T-helper 1 cell treated with Interleukin-12 subunit alpha and Interleukin-12 subunit beta and Interleukin-4 antibody, amounts not matched to agents 30 μg/mL and 1 μg/mL, for 36 hours (primary cell): ENCODE data around the gene NTM.
"Not testable (repeated sequence)": the region's sequence is repeated elsewhere in the genome, so short reads cannot be mapped to it uniquely, and the experiment has no call there.

Experiments used
- H3K27ac Mint-ChIP-seq: one replicate; pipeline ENCODE4 v1.8.0; 2021; ENCODE audit warnings: mild to moderate bottlenecking, mixed read lengths
- H3K27me3 Mint-ChIP-seq: one replicate; pipeline ENCODE4 v1.8.0; 2021; ENCODE audit warnings: low read depth, mixed read lengths
- H3K36me3 Mint-ChIP-seq: one replicate; pipeline ENCODE4 v1.8.0; 2021; ENCODE audit warnings: low read depth, mixed read lengths
- H3K4me1 Mint-ChIP-seq: one replicate; pipeline ENCODE4 v1.8.0; 2021; ENCODE audit warnings: low read depth, mixed read lengths
- H3K4me3 Mint-ChIP-seq: one replicate; pipeline ENCODE4 v1.8.0; 2021; ENCODE audit warnings: mild to moderate bottlenecking, moderate library complexity, mixed read lengths
- H3K9me3 Mint-ChIP-seq: one replicate; pipeline ENCODE4 v1.8.0; 2021; ENCODE audit warnings: mixed read lengths

The NTM gene

DNA sequence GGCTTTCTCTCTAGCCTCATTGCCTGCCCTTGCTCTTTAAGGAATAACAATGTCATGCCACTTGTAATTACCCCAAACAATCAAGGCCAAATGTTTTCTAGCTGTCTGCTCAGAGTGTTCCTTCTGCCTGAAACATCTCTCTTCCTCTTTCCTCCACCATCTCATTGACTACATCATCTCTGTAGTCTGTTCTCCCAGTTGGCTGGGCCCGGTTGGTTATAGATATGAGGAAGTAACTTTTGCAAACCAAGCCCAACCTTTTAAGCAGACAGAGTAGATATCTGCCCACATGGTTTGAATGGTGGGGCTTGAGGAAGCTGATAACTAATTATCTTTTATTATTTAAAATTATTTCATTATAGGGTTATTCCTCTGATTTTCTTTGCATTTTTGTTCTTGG lies 104.5 kb downstream of the NTM start:
- Mint-ChIP-seq H3K4me1 (no peaks in the 10 kb centered on the region), H3K27me3 (no peaks in the 10 kb centered on the region), H3K4me3 (no peak overlapping the region), H3K9me3 (no peaks in the 10 kb centered on the region), H3K36me3 (no peaks in the 10 kb centered on the region), H3K27ac (no peak overlapping the region)

DNA sequence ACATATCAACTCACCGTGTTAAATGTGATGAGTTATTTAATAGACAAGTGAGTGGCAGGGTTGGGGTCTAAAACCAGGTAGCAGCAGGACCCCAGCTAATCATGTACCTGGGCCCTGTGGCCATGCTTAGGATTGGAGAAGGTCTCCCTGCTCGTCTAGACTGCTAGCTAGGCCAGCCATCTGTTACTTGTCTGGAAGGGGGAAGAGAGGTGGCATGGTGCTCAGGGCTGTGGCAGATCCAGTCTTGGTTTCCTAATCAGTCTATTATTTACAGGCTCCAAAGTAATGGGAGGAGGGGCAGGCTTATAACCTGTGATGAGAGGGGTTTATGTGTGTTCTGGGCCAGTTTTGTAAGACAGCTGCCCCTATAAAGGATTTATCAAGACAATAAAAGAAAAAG lies 105.9 kb downstream of the NTM start:
- Mint-ChIP-seq H3K27ac (no peak overlapping the region), H3K4me3 (no peak overlapping the region), H3K27me3 (no peaks in the 10 kb centered on the region), H3K9me3 (no peaks in the 10 kb centered on the region), H3K4me1 (no peaks in the 10 kb centered on the region), H3K36me3 (no peaks in the 10 kb centered on the region)

DNA sequence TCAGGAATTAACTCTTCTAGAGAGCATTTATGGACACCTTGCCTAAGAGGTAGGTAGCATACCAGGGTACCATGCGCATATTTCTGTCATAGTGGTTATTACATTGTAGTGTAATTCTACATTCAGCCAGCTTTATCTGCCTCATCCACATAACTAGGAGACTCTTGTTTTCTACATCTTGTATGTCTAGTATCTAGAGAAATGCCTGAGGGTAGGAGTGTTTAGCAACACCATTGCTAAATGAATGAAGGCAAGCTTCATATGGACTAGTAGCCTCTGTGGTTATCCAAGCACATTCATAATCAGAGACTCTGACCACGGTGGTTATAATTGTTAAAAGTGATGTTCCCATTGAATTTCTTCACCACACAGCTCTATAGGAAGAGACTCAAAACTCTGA lies 107.9 kb downstream of the NTM start:
- Mint-ChIP-seq H3K4me1 (no peaks in the 10 kb centered on the region), H3K36me3 (no peaks in the 10 kb centered on the region), H3K4me3 (no peak overlapping the region), H3K27ac (no peak overlapping the region), H3K27me3 (no peaks in the 10 kb centered on the region), H3K9me3 (no peaks in the 10 kb centered on the region)

DNA sequence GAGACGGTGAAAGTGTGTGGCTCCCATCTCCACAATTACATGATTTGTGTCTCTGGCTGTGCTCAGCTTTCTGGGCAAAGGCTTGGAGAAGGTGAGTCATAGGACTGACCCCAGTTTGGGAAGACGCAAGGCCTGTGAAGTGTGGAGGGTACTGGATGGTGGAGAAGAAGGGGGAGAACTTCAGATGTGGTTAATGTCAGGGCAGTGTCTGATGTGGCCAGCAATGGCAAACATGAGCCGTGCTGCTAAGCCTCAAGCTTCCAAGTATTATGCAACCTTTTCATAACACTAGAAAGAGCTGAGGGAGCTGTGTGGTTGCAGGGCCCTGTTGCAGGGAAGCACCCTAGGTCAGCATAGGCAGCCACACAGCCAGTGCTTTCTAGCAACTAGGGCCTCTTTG lies 110.9 kb downstream of the NTM start:
- Mint-ChIP-seq H3K27me3 (no peaks in the 10 kb centered on the region), H3K27ac (no peak overlapping the region), H3K36me3 (no peaks in the 10 kb centered on the region), H3K4me1 (no peaks in the 10 kb centered on the region), H3K4me3 (no peak overlapping the region), H3K9me3 (no peaks in the 10 kb centered on the region)

- Mint-ChIP-seq H3K9me3 (no peaks in the 10 kb centered on the region), H3K4me1 (no peaks in the 10 kb centered on the region), H3K4me3 (no peak overlapping the region), H3K27me3 (no peaks in the 10 kb centered on the region), H3K36me3 (no peaks in the 10 kb centered on the region), H3K27ac (no peak overlapping the region)
These were observed 111.6 kb downstream of the NTM start for GRCh38 chr11:131481971-131482370.

DNA sequence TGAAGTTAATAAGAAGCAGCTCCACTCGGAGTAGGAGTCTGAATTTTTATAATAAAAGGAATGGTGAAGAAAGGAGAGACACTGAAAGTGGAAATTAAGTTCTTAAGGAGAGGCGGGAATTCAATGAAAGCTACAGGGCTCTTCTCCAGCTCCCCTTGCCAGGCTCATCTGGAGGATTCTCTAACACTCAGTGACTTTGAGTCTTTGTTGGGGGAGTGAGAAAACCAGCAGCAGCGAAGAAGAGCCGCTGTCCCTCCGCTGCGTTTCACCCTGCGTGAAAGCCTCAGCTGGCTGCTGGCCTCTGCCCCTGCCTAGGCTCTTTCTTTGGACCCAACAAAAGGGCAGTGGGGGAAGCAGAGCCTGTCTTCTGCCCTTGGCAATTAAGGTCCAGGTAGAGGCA lies 113.0 kb downstream of the NTM start:
- no peaks in the 10 kb centered on the region for H3K27me3 Mint-ChIP-seq
- H3K27ac Mint-ChIP-seq: no peak overlapping the region
- no peak overlapping the region for H3K4me3 Mint-ChIP-seq
- no peaks in the 10 kb centered on the region for H3K36me3 Mint-ChIP-seq
- H3K4me1 Mint-ChIP-seq: no peaks in the 10 kb centered on the region
- H3K9me3 Mint-ChIP-seq: no peaks in the 10 kb centered on the region

DNA sequence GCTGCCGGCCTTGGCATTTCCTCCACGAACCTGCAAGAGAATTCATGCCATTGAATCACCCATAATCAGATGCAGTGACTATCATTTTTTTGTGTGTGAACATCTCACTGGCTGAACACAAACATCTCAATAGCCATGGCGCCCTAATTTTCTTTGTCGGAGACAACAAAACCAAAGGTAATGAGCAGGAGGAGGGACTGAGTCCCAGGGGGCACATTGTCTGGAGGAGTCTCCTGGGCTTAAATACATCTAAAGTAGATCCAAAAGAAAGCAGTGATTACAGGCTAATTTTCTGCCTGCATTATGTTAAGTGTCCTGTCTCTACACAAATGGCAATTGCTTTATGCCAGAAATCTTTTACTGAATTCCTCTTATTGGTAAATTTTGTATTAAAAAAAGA lies 113.5 kb downstream of the NTM start:
- Mint-ChIP-seq H3K27me3 (no peaks in the 10 kb centered on the region), H3K9me3 (no peaks in the 10 kb centered on the region), H3K36me3 (no peaks in the 10 kb centered on the region), H3K4me1 (no peaks in the 10 kb centered on the region), H3K4me3 (no peak overlapping the region), H3K27ac (no peak overlapping the region)

- H3K9me3 Mint-ChIP-seq: no peaks in the 10 kb centered on the region
These were observed 115.7 kb downstream of the NTM start for GRCh38 chr11:131486100-131486499.

DNA sequence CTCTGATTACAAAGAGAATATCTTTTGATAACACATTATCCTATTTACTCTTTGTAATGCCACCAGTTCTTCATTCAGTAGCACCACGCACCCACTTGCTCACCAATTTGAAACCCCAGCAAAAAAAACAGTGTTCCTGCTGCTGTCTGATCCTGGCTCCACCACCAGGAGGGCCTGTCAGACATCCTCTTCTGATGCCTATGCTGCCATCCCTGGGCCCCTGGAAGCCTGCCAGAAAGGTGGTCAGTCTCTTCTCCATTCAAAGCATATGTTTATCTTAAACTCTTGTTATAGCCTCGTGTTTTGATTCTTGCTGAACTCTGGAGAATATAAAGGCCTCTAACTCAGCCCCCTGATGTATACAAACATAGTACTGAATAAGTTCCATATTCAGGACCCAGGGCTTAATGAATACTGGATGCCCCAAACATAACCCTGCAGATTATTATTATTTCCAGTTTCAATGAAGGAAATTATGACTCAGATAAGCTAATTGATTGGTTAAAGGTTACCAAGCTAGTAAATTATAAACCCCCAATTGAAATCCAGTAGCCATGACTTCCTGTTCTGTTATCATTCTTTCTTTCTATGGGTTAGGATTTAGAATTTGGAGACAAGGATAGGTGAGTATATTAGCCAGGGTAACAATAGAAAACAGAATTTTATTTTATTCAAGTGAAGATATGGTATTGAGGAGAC lies 116.7 kb downstream of the NTM start:
- Mint-ChIP-seq H3K36me3 (no peaks in the 10 kb centered on the region), H3K4me3 (no peak overlapping the region), H3K27ac (no peak overlapping the region), H3K9me3 (no peaks in the 10 kb centered on the region), H3K4me1 (no peaks in the 10 kb centered on the region), H3K27me3 (no peaks in the 10 kb centered on the region)

More at GRCh38 chr11:131486100-131486499, 115.7 kb downstream of the NTM start:
- H3K27ac Mint-ChIP-seq: no peak overlapping the region
- no peaks in the 10 kb centered on the region for H3K36me3 Mint-ChIP-seq
- no peaks in the 10 kb centered on the region for H3K4me1 Mint-ChIP-seq
- no peaks in the 10 kb centered on the region for H3K27me3 Mint-ChIP-seq
- H3K4me3 Mint-ChIP-seq: no peak overlapping the region

- Mint-ChIP-seq H3K9me3 (no peaks in the 10 kb centered on the region), H3K4me3 (no peak overlapping the region), H3K27me3 (no peaks in the 10 kb centered on the region), H3K36me3 (no peaks in the 10 kb centered on the region), H3K27ac (no peak overlapping the region), H3K4me1 (no peaks in the 10 kb centered on the region)
These were observed 117.8 kb downstream of the NTM start for GRCh38 chr11:131488238-131488637.

- H3K36me3 Mint-ChIP-seq: no peaks in the 10 kb centered on the region
- no peaks in the 10 kb centered on the region for H3K9me3 Mint-ChIP-seq
- H3K27me3 Mint-ChIP-seq: no peaks in the 10 kb centered on the region
- H3K4me1 Mint-ChIP-seq: no peaks in the 10 kb centered on the region
- no peak overlapping the region for H3K4me3 Mint-ChIP-seq
- H3K27ac Mint-ChIP-seq: no peak overlapping the region
These were observed 121.1 kb downstream of the NTM start for GRCh38 chr11:131491503-131491902.

DNA sequence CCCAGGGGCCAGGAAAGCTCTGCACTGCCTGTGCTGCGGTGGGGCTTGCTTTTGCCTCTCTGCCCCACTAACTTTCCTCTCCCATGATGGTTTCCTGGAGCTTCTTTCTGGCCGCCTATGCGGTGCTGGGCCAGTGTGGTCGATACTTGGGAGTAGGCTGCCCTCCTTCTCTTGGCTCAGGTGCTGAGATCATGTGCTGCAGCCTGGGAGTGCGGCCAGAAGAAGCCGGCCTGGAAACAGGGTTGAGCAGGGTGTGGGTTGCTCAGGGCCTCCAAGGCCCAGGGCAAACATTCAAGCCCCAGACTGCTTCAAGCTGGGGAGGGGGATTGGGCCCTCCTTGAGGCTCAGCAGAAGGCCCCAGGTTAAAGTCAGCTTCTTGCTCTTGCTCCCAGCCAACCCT lies 125.0 kb downstream of the NTM start:
- Mint-ChIP-seq H3K27ac (no peak overlapping the region), H3K27me3 (no peaks in the 10 kb centered on the region), H3K4me1 (no peaks in the 10 kb centered on the region), H3K9me3 (no peaks in the 10 kb centered on the region), H3K36me3 (no peaks in the 10 kb centered on the region), H3K4me3 (no peak overlapping the region)

GRCh38 chr11:131497686-131498085 lies 127.3 kb downstream of the NTM start:
- H3K27me3 Mint-ChIP-seq, H3K36me3 Mint-ChIP-seq, H3K9me3 Mint-ChIP-seq, H3K4me3 Mint-ChIP-seq, H3K4me1 Mint-ChIP-seq, H3K27ac Mint-ChIP-seq: not testable (repeated sequence)

DNA sequence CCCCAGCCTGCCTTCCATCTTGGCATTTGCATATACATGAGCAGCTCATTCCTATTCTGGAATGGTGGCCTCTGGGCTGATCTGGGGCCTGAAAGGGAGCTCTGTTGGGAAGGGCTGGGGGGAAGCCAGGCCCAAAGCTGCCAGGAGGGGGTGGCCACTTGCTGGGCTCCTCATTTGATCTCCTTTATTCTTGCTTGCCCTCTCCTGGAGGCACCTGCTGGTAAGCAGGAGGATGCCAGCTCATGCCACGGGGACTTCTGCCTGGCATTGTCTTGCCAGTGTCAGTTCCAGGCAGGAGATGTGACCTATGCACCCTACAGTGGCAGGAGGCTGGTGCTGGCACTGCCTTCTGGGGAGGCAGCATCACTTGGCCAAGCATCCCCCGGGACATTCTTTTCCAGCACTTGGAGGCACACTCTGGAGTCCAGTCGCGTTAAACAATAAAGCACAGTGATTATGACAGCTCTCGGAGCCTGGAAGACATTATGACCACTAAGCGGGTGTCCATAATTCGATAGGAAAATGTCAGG lies 128.3 kb downstream of the NTM start:
- no peaks in the 10 kb centered on the region for H3K9me3 Mint-ChIP-seq
- no peaks in the 10 kb centered on the region for H3K27me3 Mint-ChIP-seq
- no peak overlapping the region for H3K4me3 Mint-ChIP-seq
- no peaks in the 10 kb centered on the region for H3K4me1 Mint-ChIP-seq
- no peaks in the 10 kb centered on the region for H3K36me3 Mint-ChIP-seq
- H3K27ac Mint-ChIP-seq: no peak overlapping the region

DNA sequence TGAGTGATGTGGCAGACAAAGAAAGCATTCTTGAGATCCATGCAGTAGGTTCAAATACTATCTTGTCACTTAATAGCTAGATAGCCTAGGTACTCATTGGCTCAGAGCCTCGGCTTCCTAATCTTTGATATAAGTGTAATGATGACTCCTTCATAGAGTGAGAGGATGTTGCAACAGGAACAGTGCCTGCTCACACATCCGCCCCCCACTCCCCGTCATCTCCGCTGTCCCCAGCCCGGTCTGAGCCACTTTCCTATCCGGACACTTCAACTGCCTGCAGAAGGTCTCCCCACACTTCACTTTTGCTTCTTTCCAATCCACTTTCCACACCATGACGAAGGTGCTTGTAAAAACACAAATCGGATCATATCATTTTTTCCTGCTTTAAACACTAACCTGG lies 128.8 kb downstream of the NTM start:
- no peaks in the 10 kb centered on the region for H3K9me3 Mint-ChIP-seq
- H3K4me1 Mint-ChIP-seq: no peaks in the 10 kb centered on the region
- no peak overlapping the region for H3K27ac Mint-ChIP-seq
- no peaks in the 10 kb centered on the region for H3K27me3 Mint-ChIP-seq
- no peak overlapping the region for H3K4me3 Mint-ChIP-seq
- no peaks in the 10 kb centered on the region for H3K36me3 Mint-ChIP-seq

DNA sequence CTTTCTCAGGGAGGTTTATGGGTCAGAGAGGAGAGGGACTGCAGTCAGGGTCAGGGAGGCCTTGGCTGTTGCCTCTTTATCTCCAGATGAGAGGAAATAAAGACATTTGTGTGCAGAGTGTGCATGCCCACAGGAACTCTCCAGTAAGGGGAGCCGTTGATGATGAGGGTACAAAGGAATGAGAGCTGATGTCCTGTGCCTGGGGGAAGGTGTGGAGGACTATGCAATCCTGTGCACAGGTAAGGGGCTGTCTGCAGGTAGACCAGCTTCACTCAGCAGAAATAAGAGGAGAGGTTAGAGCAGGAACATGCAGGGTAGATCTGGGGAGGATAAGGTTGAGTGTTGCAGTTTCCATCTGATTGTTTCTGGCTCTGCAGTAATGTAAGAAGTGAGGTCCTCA lies 132.6 kb downstream of the NTM start:
- Mint-ChIP-seq H3K27me3 (no peaks in the 10 kb centered on the region), H3K4me3 (no peak overlapping the region), H3K4me1 (no peaks in the 10 kb centered on the region), H3K36me3 (no peaks in the 10 kb centered on the region), H3K27ac (no peak overlapping the region), H3K9me3 (no peaks in the 10 kb centered on the region)
